GM12891 (cell line): Measurements from ENCODE around the gene INPP5B.

Source experiments
- POLR2A ChIP-seq: IDR thresholded peaks from 2 replicates; pipeline ENCODE4 v1.6.1; 2011; ENCODE audit warnings: low read depth, low read length, control low read depth
- POLR2AphosphoS5 ChIP-seq: IDR thresholded peaks from 2 replicates; pipeline ENCODE4 v1.6.1; 2011; ENCODE audit warnings: low read depth, low read length, control low read depth
- SPI1 ChIP-seq: IDR thresholded peaks from 2 replicates; pipeline ENCODE4 v1.6.1; 2011; ENCODE audit warnings: low read depth, low read length, control low read depth
- TAF1 ChIP-seq: IDR thresholded peaks from 2 replicates; pipeline ENCODE4 v1.6.1; 2011; ENCODE audit warnings: low read depth, low read length, control low read depth

DNA sequence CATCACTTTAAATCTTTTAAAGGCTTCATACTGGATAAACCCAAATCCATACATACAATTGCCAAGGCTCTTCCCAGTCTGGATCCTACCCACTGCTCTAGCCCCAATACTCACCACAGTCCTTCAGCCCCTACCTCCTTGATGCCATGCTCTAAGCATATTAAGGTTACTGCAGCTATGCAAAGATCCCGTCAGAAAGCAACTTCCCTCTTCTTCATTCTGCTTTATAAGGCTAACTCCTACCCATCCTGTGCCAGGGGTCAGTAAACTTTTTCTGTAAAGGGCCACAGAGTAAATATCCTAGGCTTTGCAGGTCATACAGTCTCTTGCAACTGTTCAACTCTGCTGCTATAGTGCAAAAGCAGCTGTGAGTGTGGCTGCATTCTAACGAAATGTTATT, 53.2 kb downstream of the INPP5B start:
- TF ChIP-seq POLR2A (no peak), POLR2AphosphoS5 (no peak), TAF1 (no peak), SPI1 (no peak)
